ENCODE measurements around the gene NLRP10. TPM values are rescaled to one million over a fixed set of nuclear protein-coding genes. Genes with fewer than 3 reads are reported as not detected.

NLRP10 gene
- total and polyA plus RNA-seq, 11 donors: not detected

GRCh38 chr11:7968686-7969085, 3.4 kb upstream of the NLRP10 start:
- no peak for DNase-seq
- H3K27me3 ChIP-seq: no peaks in the 10 kb centered on the region
- H3K4me3 ChIP-seq: no peak overlapping the region
- H3K27ac ChIP-seq: no peak overlapping the region
- TF ChIP-seq CTCF (IDR thresholded peaks at IDR 0.05) (no peak), POLR2A (IDR thresholded peaks at IDR 0.05) (no peak)
- H3K4me1 ChIP-seq: no peaks in the 10 kb centered on the region
- H3K36me3 ChIP-seq: no peaks in the 10 kb centered on the region
- intact Hi-C loops (cut with DNase I): no loop called here
- H3K9me3 ChIP-seq: no peaks in the 10 kb centered on the region
- WGBS, 4 donors: 36 to 48% (median 39%) methylated on average over 2 of the region's 2 CpGs
- no peak for ATAC-seq

- intact Hi-C loops (cut with DNase I): no loop called here
- Histone ChIP-seq H3K27me3 (peaks cover 0 to 5% (median 0%) of the 10 kb centered on the region in 9 donors), H3K36me3 (no peaks in the 10 kb centered on the region), H3K4me3 (no peak overlapping the region), H3K4me1 (no peaks in the 10 kb centered on the region), H3K9me3 (no peaks in the 10 kb centered on the region), H3K27ac (no peak overlapping the region)
- no peak for TF ChIP-seq POLR2A (IDR thresholded peaks at IDR 0.05)
- no peak for DNase-seq
- no peak for ATAC-seq
Measured at GRCh38 chr11:7967826-7968225, 2.6 kb upstream of the NLRP10 start.

- intact Hi-C loops (cut with DNase I): no loop called here
- WGBS, 4 donors: 67 to 79% (median 74%) methylated on average over 1 of the region's 1 CpG
- Histone ChIP-seq H3K27ac (no peak overlapping the region), H3K27me3 (peaks cover 0 to 6% (median 0%) of the 10 kb centered on the region in 9 donors), H3K9me3 (no peaks in the 10 kb centered on the region), H3K36me3 (no peaks in the 10 kb centered on the region), H3K4me1 (no peaks in the 10 kb centered on the region), H3K4me3 (no peak overlapping the region)
- ATAC-seq (no peak), DNase-seq (no peak)
- TF ChIP-seq CTCF (IDR thresholded peaks at IDR 0.05) (no peak), POLR2A (IDR thresholded peaks at IDR 0.05) (no peak)
Measured at GRCh38 chr11:7967097-7967496, 1.9 kb upstream of the NLRP10 start.

- no peaks in the 10 kb centered on the region for H3K4me1 ChIP-seq
- intact Hi-C loops (cut with DNase I): no loop called here
- no peaks in the 10 kb centered on the region for H3K36me3 ChIP-seq
- no peak overlapping the region for H3K27ac ChIP-seq
- no peak overlapping the region for H3K4me3 ChIP-seq
- no peaks in the 10 kb centered on the region for H3K9me3 ChIP-seq
- DNase-seq: no peak
- no peak for ATAC-seq
- peaks cover 0 to 13% (median 0%) of the 10 kb centered on the region in 9 donors for H3K27me3 ChIP-seq
- TF ChIP-seq POLR2A (IDR thresholded peaks at IDR 0.05) (no peak), CTCF (IDR thresholded peaks at IDR 0.05) (no peak)
Measured at GRCh38 chr11:7964873-7965272, 374 bp downstream of the NLRP10 start.

GRCh38 chr11:7964261-7964660, 986 bp downstream of the NLRP10 start:
- no peaks in the 10 kb centered on the region for H3K4me1 ChIP-seq
- TF ChIP-seq POLR2A (IDR thresholded peaks at IDR 0.05) (no peak), CTCF (IDR thresholded peaks at IDR 0.05) (no peak)
- H3K4me3 ChIP-seq: no peak overlapping the region
- peaks cover 0 to 13% (median 0%) of the 10 kb centered on the region in 9 donors for H3K27me3 ChIP-seq
- H3K36me3 ChIP-seq: no peaks in the 10 kb centered on the region
- no peak overlapping the region for H3K27ac ChIP-seq
- intact Hi-C loops (cut with DNase I): no loop called here
- ATAC-seq (no peak), DNase-seq (no peak)
- 54 to 59% (median 57%) methylated on average over 3 of the region's 3 CpGs for WGBS, 4 donors
- H3K9me3 ChIP-seq: no peaks in the 10 kb centered on the region
